Left ventricle myocardium inferior (tissue), 1 donor: Measurements from ENCODE around the gene MICAL2. TPM values are rescaled to one million over a fixed set of nuclear protein-coding genes. Genes with fewer than 3 reads are reported as not detected.

ENCODE experiments used
- DNase-seq: peaks from one replicate; pipeline ENCODE4 v3.0.0-alpha.2; 2020
- H3K27ac ChIP-seq: fragments of 200-600 bp; replicated peaks from 2 replicates; pipeline ENCODE4 v1.8.0; 2021
- H3K27me3 ChIP-seq: fragments of 200-600 bp; 2 replicates; pipeline ENCODE4 v1.8.0; 2021; ENCODE audit warnings: low read depth
- H3K36me3 ChIP-seq: fragments of 200-600 bp; 2 replicates; pipeline ENCODE4 v1.8.0; 2021
- H3K4me1 ChIP-seq: fragments of 200-600 bp; 2 replicates; pipeline ENCODE4 v1.8.0; 2021
- H3K4me3 ChIP-seq: fragments of 200-600 bp; 2 replicates; pipeline ENCODE4 v1.8.0; 2021; ENCODE audit warnings: mild to moderate bottlenecking, moderate library complexity
- H3K9me3 ChIP-seq: fragments of 200-600 bp; replicated peaks from 2 replicates; pipeline ENCODE4 v1.8.0; 2021
- intact Hi-C: fragments of 100-400 bp; cut with micrococcal nuclease; formaldehyde crosslinking; loops from one replicate; pipeline ENCODE4 v1.11.0; 2022
- total RNA-seq: library from RNA; stranded (reverse); fragmentation: NEBNext Ultra II Directional; extraction: Animal tissue kit (Norgen Biotek cat#: 25700); gene quantifications from one replicate; pipeline ENCODE4 v1.2.1, GENCODE V29; 2021
- TF ChIP-seq, protein P1 (sequence below): fragments of 200-600 bp; IDR thresholded peaks from 2 replicates; pipeline ENCODE4 v1.8.0; 2021; ENCODE audit warnings: antibody characterized with exemption, mild to moderate bottlenecking, borderline replicate concordance
- donor health status: DM: no; HTN: yes; CAD: no; lungs with severe emphysema.

Gene MICAL2
- total RNA-seq, 1 donor from 2014 or later, result 85.0 TPM

DNA sequence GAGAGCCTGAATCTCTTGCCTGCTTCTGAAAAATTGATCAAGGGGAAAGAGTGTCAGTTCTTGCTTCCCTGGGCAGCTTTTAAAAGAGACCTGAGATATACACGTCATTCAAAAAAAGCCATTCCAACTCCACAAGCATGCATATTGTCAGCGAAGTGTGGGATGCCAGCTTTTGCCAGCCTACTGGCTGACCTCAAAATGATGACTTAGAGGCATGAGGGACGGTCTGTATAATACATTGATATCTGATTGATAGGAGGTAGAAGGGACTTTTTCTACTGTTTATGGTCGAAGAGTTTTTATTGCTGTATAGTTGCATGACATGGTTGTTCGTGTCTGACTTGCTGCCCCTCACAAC lies 126.3 kb downstream of the MICAL2 start:
- no peak overlapping the region for H3K4me3 ChIP-seq
- intact Hi-C loops, result loop anchor here (10.0 kb wide), 1 partner anchor 152 kb away; no protein-coding TSS in a partner anchor
- DNase-seq, result no peak
- peaks cover 55% of the 10 kb centered on the region for H3K4me1 ChIP-seq
- H3K27ac ChIP-seq, result peak overlapping the region; percentile 59
- peaks cover 36% of the 10 kb centered on the region for H3K36me3 ChIP-seq
- H3K9me3 ChIP-seq, result no peaks in the 10 kb centered on the region
- TF ChIP-seq, protein P1, sequence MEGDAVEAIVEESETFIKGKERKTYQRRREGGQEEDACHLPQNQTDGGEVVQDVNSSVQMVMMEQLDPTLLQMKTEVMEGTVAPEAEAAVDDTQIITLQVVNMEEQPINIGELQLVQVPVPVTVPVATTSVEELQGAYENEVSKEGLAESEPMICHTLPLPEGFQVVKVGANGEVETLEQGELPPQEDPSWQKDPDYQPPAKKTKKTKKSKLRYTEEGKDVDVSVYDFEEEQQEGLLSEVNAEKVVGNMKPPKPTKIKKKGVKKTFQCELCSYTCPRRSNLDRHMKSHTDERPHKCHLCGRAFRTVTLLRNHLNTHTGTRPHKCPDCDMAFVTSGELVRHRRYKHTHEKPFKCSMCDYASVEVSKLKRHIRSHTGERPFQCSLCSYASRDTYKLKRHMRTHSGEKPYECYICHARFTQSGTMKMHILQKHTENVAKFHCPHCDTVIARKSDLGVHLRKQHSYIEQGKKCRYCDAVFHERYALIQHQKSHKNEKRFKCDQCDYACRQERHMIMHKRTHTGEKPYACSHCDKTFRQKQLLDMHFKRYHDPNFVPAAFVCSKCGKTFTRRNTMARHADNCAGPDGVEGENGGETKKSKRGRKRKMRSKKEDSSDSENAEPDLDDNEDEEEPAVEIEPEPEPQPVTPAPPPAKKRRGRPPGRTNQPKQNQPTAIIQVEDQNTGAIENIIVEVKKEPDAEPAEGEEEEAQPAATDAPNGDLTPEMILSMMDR, result no peak
- H3K27me3 ChIP-seq, result no peaks in the 10 kb centered on the region

- peaks cover 29% of the 10 kb centered on the region for H3K36me3 ChIP-seq
- DNase-seq, result no peak
These were observed 127.0 kb downstream of the MICAL2 start for GRCh38 chr11:12237381-12237784.

GRCh38 chr11:12238420-12238819 lies 128.0 kb downstream of the MICAL2 start:
- TF ChIP-seq, protein P1, result no peak
- H3K4me1 ChIP-seq, result peaks cover 62% of the 10 kb centered on the region
- H3K9me3 ChIP-seq, result no peaks in the 10 kb centered on the region
- DNase-seq, result no peak
- H3K27me3 ChIP-seq, result no peaks in the 10 kb centered on the region
- H3K27ac ChIP-seq, result peak overlapping the region; percentile 59
- H3K36me3 ChIP-seq, result peaks cover 29% of the 10 kb centered on the region
- intact Hi-C loops, result loop anchor here (10.0 kb wide), 1 partner anchor 154 kb away; no protein-coding TSS in a partner anchor
- H3K4me3 ChIP-seq, result no peak overlapping the region

More at GRCh38 chr11:12237381-12237784, 127.0 kb downstream of the MICAL2 start:
- Histone ChIP-seq H3K4me3 (no peak overlapping the region), H3K4me1 (peaks cover 55% of the 10 kb centered on the region), H3K27ac (peak overlapping the region; percentile 59), H3K9me3 (no peaks in the 10 kb centered on the region), H3K27me3 (no peaks in the 10 kb centered on the region)
- TF ChIP-seq, protein P1, result no peak
- intact Hi-C loops, result loop anchor here (10.0 kb wide), 1 partner anchor 153 kb away; no protein-coding TSS in a partner anchor

- intact Hi-C loops, result loop anchor here (10.0 kb wide), 1 partner anchor 155 kb away; no protein-coding TSS in a partner anchor
- peaks cover 29% of the 10 kb centered on the region for H3K36me3 ChIP-seq
- no peak overlapping the region for H3K27ac ChIP-seq
- DNase-seq, result no peak
- no peaks in the 10 kb centered on the region for H3K9me3 ChIP-seq
- no peak overlapping the region for H3K4me3 ChIP-seq
- no peaks in the 10 kb centered on the region for H3K27me3 ChIP-seq
- peaks cover 70% of the 10 kb centered on the region for H3K4me1 ChIP-seq
- TF ChIP-seq, protein P1, result no peak
These were observed 129.0 kb downstream of the MICAL2 start for GRCh38 chr11:12239396-12239795.

DNA sequence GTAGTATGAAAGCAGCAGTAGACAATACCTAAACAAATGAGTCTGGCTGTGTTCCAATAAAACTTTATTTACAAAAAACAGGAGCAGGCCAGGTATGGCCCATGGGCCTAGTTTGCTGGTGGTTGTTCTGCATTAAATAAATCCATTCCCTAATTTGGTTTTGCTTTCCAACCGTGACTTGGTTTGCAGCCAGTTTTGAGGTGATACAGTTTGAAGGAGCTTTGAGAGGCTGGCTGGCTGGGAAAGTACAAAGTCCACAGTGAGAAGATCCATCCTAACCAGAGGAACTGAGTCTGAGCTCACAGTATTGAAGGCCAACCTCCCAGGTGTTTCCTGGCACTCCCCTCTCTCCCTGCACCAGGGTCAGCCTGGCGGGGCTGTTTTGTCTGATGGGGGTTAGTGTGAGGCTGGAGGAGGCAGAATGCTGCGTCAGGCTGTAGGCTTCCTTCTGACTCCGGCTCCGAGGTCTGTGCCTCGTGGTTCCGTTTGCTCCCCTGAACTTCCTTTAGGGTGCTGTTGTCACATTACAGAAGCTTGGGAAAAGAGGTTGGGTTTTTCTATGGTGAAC lies 129.5 kb downstream of the MICAL2 start:
- Histone ChIP-seq H3K27ac (no peak overlapping the region), H3K27me3 (no peaks in the 10 kb centered on the region), H3K9me3 (no peaks in the 10 kb centered on the region), H3K36me3 (peaks cover 29% of the 10 kb centered on the region), H3K4me3 (no peak overlapping the region), H3K4me1 (peaks cover 70% of the 10 kb centered on the region)
- intact Hi-C loops, result loop anchor here (10.0 kb wide), 1 partner anchor 155 kb away; no protein-coding TSS in a partner anchor
- TF ChIP-seq, protein P1, result no peak
- DNase-seq, result no peak
